MG63 (cell line): Measurements from ENCODE around the gene SIX4. TPM values are rescaled to one million over a fixed set of nuclear protein-coding genes. Genes with fewer than 3 reads are reported as not detected.
A peak's percentile ranks its signal among the peaks of the same experiment; 100 is the strongest.
"Not testable (repeated sequence)": the region's sequence is repeated elsewhere in the genome, so short reads cannot be mapped to it uniquely, and the experiment has no call there.

Experiments used
- DNase-seq: peaks from one replicate; pipeline ENCODE4 v3.0.0-alpha.2; 2020
- H3K27me3 ChIP-seq: fragments of 250-450 bp; sonication (Bioruptor Pico); 2 replicates; pipeline ENCODE4 v1.5.1; 2020; ENCODE audit warnings: mild to moderate bottlenecking, moderate library complexity
- H3K36me3 ChIP-seq: fragments of 250-450 bp; sonication (Bioruptor Pico); 2 replicates; pipeline ENCODE4 v1.5.1; 2020; ENCODE audit warnings: mild to moderate bottlenecking, moderate library complexity
- H3K4me3 ChIP-seq: fragments of 250-450 bp; sonication (Bioruptor Pico); 2 replicates; pipeline ENCODE4 v1.5.1; 2020; ENCODE audit warnings: mild to moderate bottlenecking, moderate library complexity
- H3K9me3 ChIP-seq: fragments of 250-450 bp; sonication (Bioruptor Pico); 2 replicates; pipeline ENCODE4 v1.5.1; 2020; ENCODE audit warnings: mild to moderate bottlenecking, moderate library complexity
- total RNA-seq: library from RNA; depleted of rRNA; stranded (reverse); fragments of >200 nt; shearing (Covaris generic); gene quantifications from 2 replicates; pipeline ENCODE4 v1.2.3, GENCODE V29; 2014; ENCODE audit warnings: low replicate concordance

The SIX4 gene
- total RNA-seq, 1 experiment from 2014 or later: 2.0 TPM

DNA sequence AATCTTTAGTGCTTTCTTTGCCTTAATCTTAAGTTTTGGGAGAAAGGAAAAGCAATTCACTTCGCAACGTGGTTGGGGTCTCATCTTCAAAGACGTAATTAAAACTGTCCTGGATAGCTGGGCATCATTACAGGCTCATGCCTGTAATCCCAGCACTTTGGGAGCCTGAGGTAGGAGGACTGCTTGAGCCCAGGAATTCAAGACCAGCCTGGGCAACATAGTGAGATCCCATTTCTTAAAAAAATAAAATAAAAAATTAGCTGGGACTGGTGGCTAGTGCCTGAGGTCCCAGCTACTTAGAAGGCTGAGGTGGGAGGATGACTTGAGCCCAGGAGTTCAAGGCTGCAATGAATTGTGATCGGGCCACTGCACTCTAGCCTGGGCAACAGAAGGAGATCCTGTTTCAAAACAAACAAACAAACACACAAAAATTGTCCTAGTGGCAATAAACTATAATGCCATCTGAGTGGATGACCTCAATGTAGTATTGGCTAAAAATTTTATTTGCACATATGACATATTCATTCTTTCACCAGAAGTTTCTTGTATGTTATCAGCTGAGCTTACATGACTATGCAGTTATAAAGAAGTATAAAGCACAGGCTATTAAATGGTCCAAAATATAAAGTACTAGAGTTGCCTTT is 8.8 kb upstream of the SIX4 start:
- Histone ChIP-seq H3K9me3 (no peaks in the 10 kb centered on the region), H3K27me3 (no peaks in the 10 kb centered on the region), H3K36me3 (no peaks in the 10 kb centered on the region), H3K4me3 (no peak overlapping the region)
- DNase-seq: no peak

DNA sequence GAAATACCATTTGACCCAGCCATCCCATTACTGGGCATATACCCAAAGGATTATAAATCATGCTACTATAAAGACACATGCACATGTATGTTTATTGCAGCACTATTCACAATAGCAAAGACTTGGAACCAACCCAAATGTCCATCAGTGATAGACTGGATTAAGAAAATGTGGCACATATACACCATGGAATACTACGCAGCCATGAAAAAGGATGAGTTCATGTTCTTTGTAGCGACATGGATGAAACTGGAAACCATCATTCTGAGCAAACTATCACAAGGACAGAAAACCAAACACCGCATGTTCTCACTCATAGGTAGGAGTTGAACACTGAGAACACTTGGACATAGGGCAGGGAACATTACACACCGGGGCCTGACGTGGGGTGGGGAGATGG is 7.1 kb upstream of the SIX4 start:
- not testable (repeated sequence) for H3K4me3 ChIP-seq, H3K9me3 ChIP-seq, DNase-seq, H3K27me3 ChIP-seq, H3K36me3 ChIP-seq

DNA sequence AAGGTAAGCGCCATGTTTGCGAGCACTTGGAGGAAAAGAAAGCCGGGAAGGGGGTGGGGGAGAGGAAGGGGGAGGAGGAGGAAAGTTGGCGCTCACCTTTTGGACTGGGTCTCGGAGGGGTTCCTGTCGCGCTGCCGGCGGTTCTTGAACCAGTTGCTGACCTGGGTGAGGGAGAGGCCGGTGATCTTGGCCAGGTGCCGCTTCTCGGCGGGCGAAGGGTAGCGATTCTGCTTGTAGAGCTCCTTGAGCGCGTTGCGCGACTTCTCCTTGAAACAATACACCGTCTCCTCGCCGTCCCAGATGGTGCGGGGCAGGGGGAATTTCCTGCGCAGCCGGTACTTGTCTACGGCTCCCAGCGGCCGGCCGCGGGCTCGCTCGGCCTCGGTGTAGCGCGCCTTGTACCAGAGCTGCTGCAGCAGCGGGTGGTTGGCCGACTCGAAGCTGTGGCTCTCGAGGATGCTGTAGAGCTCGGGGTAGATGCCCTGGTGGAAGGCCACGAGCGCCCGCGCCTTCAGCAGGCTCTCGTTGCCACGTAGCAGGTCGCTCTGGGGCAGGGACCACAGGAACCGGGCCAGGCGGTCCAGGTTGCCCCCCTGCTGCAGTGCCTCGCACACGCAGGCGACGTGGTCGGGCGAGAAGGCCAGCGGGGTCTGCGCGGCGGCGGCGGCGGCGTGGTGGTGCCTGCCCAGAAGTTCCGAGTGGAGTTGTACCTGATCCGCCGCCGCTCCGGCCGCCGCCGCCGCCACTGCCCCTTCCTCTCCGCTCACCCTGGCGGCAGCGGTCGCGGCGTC is 840 bp downstream of the SIX4 start:
- H3K36me3 ChIP-seq: no peaks in the 10 kb centered on the region
- no peaks in the 10 kb centered on the region for H3K9me3 ChIP-seq
- peak overlapping the region; percentile 61 for H3K4me3 ChIP-seq
- H3K27me3 ChIP-seq: no peaks in the 10 kb centered on the region
- peak; percentile 50 for DNase-seq

DNA sequence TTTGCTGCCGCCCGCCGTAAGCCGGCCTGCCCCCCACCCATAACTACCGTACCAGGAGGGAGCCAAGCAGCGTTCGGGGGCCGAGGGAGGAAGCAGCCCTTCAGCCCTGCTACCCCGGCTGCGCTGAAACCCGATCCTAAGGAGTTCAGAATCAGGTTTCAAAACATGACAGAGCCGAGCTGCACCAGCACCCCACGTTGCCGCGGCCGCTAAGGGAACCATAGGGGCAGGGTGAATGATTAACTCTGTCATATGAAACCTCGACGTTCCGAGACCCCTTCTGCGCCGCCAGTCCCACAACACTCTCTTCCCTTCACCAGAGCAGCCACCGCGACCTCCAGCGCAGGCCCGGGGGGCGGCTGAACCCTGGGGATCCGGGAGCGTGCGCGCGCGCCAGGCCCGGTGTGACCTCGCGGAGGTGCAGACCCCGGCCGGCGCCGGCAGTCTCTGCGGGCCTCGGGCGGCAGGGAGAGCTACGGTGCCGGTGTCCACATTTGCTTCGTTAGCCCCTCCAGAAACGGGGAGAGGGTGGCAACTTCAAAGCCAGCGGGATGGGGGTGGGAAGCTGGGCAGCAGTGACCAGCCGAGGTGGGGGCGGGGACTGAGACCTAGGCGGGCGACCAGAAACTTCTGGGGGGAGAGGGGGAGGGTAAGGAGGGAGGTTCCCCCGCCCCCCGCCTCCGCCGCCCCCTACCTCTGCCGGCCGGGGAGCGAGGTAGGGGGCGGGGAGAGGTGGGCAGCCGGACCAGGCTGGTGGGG is 1.6 kb downstream of the SIX4 start:
- Histone ChIP-seq H3K36me3 (no peaks in the 10 kb centered on the region), H3K4me3 (peak overlapping the region; percentile 61), H3K9me3 (no peaks in the 10 kb centered on the region), H3K27me3 (no peaks in the 10 kb centered on the region)
- DNase-seq: peak; percentile 27

DNA sequence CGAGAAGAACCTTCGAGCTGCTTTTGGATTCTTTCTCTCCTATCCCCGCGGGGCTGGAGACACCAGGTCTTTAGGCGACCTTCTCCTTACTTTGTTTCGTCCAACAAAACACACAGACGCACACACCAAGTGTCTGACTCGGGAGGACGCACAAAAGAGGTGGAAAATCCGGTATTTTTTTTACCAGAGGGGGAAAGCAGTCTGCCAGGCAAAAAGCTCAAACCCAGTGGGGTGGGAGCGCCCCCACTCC is 2.1 kb downstream of the SIX4 start:
- Histone ChIP-seq H3K27me3 (no peaks in the 10 kb centered on the region), H3K9me3 (no peaks in the 10 kb centered on the region), H3K4me3 (peak overlapping the region; percentile 61), H3K36me3 (no peaks in the 10 kb centered on the region)
- DNase-seq: no peak

DNA sequence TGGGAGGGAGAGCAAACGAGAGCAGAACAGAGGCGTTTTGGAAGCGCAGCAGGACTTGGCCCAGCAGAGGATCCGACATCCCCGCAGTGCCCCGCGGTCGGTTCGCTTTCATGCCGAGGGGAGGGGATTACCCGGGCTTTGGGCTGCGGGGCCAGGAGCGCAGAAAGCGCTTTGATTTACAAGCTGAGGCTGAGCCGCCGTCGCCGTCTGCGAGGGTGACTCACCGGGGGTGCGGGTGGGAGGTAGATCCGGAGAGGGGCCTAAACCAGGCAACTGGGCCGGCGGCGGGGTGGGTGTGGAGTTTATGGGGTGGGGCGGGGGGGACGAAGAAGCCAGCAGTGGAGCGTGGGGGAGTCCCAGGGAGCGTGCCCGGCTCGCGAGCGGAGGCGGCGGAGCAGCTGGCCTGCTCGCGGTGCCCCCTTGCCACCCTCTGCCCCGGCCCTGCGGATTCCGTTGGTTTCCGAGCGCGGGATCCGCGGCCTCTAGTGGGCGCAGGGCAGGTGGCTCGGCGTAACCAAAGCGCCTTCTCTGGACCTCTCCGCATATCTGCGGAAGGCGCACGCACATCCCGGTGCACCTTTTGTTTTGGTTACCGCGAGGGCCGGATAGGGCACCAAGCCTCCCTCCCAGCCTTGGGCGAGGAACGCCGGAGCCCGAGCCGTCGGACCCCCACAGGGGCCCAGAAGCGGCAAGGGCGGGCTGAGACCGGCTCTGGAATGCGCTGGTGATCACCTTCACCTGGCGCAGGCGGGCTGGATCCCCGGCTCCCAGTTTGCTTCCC is 2.6 kb downstream of the SIX4 start:
- no peaks in the 10 kb centered on the region for H3K9me3 ChIP-seq
- DNase-seq: no peak
- no peaks in the 10 kb centered on the region for H3K27me3 ChIP-seq
- no peaks in the 10 kb centered on the region for H3K36me3 ChIP-seq
- peak overlapping the region; percentile 61 for H3K4me3 ChIP-seq

DNA sequence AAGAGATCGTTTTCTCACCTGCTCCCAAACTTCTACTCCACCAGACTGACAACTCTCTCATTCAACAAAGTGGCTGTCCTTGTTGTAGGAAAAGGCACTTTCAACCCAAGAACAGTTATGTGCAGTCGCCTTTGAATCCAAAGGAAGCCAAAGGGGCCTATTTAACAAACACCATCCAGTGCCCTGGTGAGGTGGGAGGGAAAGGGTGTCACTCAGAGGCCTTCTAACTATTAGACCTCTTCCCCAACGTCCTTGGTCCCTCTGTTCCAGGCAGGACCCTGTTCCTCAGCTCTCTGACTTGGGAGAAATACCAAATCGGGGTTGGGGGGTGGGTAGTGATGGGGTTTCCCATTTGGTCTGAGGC is 3.2 kb downstream of the SIX4 start:
- H3K36me3 ChIP-seq: no peaks in the 10 kb centered on the region
- DNase-seq: no peak
- H3K4me3 ChIP-seq: no peak overlapping the region
- H3K27me3 ChIP-seq: no peaks in the 10 kb centered on the region
- no peaks in the 10 kb centered on the region for H3K9me3 ChIP-seq

DNA sequence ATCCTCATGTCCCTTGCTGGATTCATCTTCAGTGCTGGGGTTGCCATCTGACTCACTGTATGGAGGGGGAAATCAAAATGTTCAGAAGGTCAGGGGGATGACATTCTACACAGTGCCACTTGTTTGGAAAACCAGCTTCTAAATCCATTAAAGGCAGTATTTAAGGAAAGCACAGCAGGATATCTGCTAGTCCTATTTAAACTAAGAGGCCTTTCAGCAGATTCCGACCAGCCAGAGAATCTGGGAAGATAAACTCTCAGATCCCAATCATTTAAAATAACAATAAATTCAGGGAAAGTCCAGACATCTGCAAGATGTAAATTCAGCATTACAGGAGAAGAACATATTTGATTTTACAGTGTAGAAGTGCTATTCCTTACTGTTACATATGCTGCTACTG is 3.8 kb downstream of the SIX4 start:
- H3K4me3 ChIP-seq: no peak overlapping the region
- H3K9me3 ChIP-seq: no peaks in the 10 kb centered on the region
- DNase-seq: no peak
- H3K27me3 ChIP-seq: no peaks in the 10 kb centered on the region
- no peaks in the 10 kb centered on the region for H3K36me3 ChIP-seq

DNA sequence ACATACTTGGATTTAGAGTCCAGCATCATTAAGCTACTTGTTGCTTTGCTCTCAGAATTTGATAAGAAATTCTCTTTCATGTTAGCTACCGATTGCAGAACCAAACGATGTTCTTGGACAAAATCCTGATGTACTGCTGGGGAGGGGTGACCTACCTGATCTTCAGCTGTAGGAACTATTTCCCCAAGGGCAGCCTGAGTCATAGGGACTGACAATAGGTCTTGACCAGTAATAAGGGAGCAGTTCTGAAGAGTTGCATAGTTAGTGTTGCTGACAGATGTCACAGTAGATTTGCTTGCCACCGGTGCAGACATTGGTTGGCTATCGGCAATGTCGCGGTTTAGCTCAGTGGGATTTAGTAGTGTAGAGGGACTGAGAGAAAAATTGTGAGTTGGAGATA is 10.6 kb downstream of the SIX4 start:
- no peak for DNase-seq
- H3K4me3 ChIP-seq: no peak overlapping the region
- H3K36me3 ChIP-seq: no peaks in the 10 kb centered on the region
- no peaks in the 10 kb centered on the region for H3K9me3 ChIP-seq
- H3K27me3 ChIP-seq: no peaks in the 10 kb centered on the region

DNA sequence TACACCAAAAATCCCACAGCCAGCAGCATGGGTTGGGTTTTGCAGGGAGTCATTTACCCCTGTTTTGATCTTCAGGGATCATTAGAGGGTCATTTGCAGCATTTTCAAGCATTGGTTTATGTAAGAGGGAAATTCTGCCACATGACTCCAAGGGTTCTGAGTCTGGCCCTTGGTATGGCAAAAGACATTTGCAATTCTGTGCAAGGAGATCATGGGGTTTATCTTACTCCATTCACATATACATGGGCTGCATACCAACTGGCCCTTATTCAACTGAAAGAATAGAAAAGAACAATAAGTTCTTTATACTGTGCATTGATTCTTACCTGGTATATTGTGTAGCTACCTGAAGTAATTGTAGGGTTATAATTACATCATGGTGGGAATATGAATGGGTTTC is 13.7 kb downstream of the SIX4 start:
- Histone ChIP-seq H3K27me3 (no peaks in the 10 kb centered on the region), H3K9me3 (no peaks in the 10 kb centered on the region), H3K36me3 (no peaks in the 10 kb centered on the region), H3K4me3 (no peak overlapping the region)
- DNase-seq: no peak

DNA sequence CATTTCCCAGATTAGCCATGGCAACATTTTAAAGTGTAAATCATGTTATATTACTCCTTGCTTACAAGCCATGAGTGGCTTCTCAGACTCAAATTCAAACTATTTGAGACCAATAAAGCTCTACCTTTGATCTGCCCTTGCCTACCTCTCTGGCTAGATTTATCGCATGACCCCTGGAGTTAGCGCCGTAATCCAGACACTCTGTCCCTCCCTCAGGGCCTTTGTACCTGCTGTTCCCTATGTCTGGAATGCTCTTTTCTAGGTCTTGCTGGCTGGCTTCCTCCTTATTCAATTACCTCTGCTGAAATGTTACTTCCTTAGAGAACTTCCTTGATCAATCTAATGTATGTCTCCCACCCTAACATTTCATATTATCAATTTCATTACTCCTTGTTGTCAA is 16.3 kb downstream of the SIX4 start:
- Histone ChIP-seq H3K27me3 (no peaks in the 10 kb centered on the region), H3K4me3 (no peak overlapping the region)

DNA sequence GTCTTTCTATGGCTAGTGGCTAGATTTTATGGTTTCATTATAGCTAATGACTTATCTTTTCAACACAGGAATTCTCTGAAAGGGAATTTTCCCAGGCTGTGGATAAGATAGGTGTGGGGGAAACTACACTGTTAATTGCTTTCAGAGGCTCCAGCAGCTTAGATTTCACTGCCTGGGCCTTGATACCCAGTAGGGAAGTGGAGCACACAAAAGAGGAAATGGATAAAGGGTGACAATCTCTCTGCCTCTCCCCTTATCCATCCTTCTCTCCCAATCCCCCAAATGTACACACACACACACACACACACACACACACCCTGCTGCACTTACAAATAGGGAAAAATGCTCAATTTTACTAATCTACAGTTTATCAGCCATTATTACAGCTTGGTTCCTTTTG is 19.1 kb downstream of the SIX4 start:
- Histone ChIP-seq H3K9me3 (no peaks in the 10 kb centered on the region), H3K27me3 (no peaks in the 10 kb centered on the region), H3K4me3 (no peak overlapping the region), H3K36me3 (no peaks in the 10 kb centered on the region)
- no peak for DNase-seq

More for the DNA sequence above, 16.3 kb downstream of the SIX4 start:
- H3K36me3 ChIP-seq: no peaks in the 10 kb centered on the region
- no peaks in the 10 kb centered on the region for H3K9me3 ChIP-seq
- no peak for DNase-seq

DNA sequence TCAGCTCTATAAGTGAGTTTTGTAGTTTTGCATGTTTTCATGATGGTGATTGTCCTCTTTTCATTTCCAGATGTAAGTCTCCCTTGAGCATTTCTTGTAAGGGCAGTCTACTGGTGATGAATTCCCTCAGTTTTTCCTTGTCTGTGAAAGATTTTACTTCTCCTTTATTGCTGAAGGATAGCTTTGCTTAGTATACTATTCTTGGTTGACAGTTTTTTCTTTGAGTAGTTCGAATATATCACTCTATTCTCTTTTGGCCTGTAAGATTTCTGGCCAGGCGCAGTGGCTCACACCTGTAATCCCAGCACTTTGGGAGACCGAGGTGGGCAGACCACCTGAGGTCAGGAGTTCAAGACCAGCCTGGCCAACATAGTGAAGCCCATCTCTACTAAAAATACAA is 23.6 kb downstream of the SIX4 start:
- no peak for DNase-seq
- no peaks in the 10 kb centered on the region for H3K9me3 ChIP-seq
- no peak overlapping the region for H3K4me3 ChIP-seq
- no peaks in the 10 kb centered on the region for H3K27me3 ChIP-seq
- H3K36me3 ChIP-seq: no peaks in the 10 kb centered on the region

DNA sequence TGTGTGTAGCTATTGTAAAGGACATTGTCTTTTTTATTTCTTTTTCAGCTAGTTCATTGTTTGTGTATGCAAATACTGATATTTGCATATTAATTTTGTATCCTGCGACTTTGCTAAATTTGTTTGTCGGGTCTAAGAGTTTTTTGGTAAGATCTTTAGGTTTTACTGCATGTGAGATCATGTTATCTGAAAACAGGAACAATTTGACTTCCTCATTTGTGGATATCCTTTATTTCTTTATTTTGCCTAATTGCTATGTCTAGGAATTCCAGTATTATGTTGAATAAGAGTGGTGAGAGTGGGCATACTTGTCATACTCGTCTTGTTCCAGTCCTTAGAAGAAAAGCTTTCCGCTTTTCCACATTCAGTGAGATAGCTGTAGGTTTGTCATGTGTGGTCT is 28.8 kb downstream of the SIX4 start:
- Histone ChIP-seq H3K9me3 (no peaks in the 10 kb centered on the region), H3K27me3 (no peaks in the 10 kb centered on the region), H3K36me3 (no peaks in the 10 kb centered on the region), H3K4me3 (no peak overlapping the region)
- no peak for DNase-seq

DNA sequence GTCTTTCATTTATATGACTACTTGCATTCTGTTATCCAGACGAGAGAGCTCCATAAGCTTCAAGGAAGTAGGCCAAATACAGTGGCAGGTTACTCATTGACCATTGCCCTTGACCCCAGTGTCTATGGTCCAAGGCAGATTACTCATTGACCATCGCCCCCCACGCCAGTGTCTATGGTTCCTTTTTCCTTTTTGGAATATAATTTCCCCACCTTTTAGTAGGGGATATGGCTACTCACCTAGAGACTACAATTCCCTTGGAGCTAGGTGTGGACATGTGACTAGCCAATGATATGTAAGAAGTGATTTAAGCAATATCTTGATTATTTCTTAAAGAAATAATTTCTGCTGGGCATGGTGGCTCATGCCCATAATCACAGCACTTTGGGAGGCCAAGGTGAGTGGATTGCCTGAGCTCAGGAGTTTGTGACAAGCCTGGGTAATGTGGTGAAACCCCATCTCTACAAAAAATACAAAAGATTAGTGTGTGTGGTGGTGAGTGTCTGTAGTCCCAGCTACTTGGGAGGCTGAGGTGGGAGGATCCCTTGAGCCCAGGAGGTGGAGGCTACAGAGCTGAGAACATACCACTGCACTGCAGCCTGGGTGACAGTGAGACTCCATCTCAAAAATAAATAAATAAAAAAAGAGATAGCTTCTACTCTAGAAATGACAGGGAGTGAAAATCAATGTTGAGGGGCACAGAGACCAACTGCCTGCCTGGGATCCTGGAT is 32.6 kb downstream of the SIX4 start:
- Histone ChIP-seq H3K9me3 (no peaks in the 10 kb centered on the region), H3K36me3 (no peaks in the 10 kb centered on the region), H3K27me3 (no peaks in the 10 kb centered on the region), H3K4me3 (no peak overlapping the region)
- no peak for DNase-seq

DNA sequence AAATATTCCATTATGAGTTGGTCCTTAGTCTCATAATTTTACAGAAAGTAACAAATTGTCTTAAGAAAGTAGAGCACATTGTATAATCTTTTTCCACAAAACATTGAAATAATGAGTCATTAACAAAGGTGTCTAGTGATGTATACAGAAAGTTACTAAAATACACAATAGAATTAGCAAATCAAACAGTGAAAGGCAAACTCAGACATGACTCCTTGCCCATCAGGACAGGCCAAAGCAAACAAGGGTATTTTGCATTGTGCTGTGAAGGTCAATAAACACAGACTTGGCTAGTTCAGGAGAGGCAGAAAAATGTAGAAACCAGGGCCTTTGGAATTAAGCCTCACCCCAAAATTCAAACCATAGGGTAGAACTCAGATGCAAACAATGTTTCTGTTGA is 37.3 kb downstream of the SIX4 start:
- peak; percentile 1 for DNase-seq
- no peak overlapping the region for H3K4me3 ChIP-seq
- H3K36me3 ChIP-seq: no peaks in the 10 kb centered on the region
- H3K27me3 ChIP-seq: no peaks in the 10 kb centered on the region
- no peaks in the 10 kb centered on the region for H3K9me3 ChIP-seq

DNA sequence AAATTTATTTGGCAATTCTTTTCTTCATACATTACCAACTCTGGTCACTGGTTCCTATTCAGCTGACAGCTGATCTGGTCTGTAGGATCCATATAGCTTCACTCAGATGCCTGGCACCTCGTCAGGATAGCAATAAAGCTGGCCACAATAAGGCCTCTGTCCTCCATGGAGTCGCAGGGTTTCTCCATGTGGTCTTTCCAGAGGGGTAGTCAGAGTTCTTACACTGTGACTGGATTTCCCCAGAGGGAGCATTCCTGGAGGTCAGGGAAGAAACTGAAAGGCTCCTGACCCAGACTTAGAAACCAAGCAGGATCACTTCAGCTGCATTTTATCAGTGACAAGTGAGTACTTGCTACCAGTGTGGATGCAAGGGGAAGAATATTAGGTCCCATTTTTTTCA is 39.9 kb downstream of the SIX4 start:
- H3K36me3 ChIP-seq: no peaks in the 10 kb centered on the region
- H3K4me3 ChIP-seq: no peak overlapping the region
- H3K9me3 ChIP-seq: no peaks in the 10 kb centered on the region
- no peaks in the 10 kb centered on the region for H3K27me3 ChIP-seq
- no peak for DNase-seq
